GM18861 (cell line): Measurements from ENCODE around the gene MICB.
"Not testable (repeated sequence)": the region's sequence is repeated elsewhere in the genome, so short reads cannot be mapped to it uniquely, and the experiment has no call there.

Source experiments
- ATAC-seq: cut with Tn5 transposase; IDR thresholded peaks from one replicate; pipeline ENCODE4 v1.9.1; 2021; ENCODE audit not compliant: unreplicated experiment

MICB gene

GRCh38 chr6:31498748-31499147 is 803 bp downstream of the MICB start:
- ATAC-seq: no peak

DNA sequence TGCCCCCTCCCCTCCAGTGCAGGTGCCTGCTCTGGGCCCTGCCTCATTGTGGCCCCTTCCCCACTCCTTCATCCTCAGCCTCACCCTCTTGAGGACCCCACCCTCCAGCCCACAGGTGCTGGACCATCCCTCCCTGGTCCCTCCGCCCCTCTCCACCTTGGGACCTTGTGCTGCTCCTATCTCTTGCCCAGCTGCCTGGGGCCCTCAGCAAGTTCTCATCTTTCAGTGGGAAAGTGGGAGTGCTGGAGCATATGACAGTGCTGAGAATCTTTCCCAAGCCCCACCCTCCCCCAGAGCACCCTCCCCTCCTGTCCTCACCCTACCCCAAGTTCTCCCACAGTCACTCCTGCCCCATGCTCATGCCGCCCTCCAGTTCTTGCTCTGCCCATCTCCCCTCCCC is 1.7 kb downstream of the MICB start:
- ATAC-seq: not testable (repeated sequence)

DNA sequence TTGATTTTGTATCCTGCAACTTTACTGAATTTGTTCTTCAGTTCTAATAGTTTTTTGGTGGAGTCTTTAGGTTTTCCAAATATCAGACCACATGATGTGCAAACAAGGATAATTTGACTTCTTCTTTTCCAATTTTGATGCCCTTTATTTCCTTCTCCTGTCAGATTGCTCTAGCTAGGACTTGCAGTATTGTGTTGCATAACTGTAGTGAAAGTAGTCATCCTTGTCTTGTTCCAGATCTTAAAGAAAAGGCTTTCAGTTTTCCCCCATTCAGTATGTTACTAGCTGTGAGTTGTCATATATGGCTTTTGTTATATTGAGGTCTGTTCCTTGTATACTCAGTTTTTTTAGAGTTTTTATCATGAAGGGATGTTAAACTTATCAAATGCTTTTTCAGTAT is 4.6 kb downstream of the MICB start:
- ATAC-seq: no peak

DNA sequence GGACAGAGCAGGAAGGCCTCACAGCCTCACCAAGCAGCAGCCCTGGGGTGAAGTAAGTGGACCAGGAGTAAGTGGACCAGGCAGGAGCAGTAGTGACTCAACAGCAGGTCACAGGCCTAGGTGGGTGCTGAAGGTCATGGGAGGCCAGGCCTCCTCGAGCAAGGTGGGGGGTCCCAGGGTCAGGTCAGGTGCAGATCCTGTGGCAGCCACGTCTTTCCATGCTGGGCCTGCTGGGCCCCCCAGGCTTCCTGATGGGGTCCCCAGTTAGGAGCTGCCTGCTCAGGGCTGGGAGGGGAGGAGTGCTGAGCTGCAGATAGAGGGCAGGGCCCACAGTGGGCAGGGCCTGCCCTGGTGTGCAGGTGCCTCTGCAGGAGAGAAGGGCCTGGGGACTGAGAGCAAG is 11.1 kb downstream of the MICB start:
- ATAC-seq: not testable (repeated sequence)

DNA sequence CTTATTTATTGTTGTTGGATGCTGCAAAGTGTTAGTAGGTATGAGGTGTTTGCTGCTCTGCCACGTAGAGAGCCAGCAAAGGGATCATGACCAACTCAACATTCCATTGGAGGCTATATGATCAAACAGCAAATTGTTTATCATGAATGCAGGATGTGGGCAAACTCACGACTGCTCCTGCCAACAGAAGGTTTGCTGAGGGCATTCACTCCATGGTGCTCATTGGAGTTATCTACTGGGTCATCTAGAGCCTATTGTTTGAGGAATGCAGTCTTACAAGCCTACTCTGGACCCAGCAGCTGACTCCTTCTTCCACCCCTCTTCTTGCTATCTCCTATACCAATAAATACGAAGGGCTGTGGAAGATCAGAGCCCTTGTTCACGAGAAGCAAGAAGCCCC is 12.1 kb downstream of the MICB start:
- ATAC-seq: no peak

DNA sequence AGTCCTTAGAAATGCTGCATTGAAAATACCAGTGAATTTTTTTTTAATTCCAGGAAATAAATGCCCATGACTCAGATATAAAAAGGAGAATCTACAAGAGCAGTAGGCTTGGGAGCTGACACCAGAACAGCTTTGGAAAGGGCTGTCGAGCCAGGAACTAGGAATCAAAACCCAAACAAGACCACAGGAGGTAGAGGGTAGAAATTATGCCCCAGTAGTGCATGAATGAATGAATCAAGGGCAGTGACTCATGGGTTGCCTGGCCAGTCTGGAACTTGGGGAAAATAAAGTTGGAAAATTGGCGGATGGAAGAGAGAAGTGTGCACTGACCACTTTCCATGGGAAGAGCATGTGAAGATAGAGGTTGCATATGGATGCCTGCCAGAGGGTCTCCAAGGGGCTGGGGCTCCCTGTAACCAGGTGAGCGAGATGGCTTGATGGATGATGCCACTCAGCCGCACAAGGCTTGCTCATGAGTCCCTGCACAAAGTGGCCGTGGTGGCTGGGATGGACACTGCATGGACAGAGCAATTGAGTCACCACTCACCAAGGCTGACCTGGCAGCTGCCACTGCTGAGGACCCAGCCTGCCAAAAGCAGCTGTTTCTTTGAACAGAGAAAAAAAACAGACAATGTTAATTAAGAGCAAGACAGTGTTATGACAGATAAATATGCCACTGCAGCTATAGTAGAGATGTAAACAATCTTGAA is 15.7 kb downstream of the MICB start:
- no peak for ATAC-seq

DNA sequence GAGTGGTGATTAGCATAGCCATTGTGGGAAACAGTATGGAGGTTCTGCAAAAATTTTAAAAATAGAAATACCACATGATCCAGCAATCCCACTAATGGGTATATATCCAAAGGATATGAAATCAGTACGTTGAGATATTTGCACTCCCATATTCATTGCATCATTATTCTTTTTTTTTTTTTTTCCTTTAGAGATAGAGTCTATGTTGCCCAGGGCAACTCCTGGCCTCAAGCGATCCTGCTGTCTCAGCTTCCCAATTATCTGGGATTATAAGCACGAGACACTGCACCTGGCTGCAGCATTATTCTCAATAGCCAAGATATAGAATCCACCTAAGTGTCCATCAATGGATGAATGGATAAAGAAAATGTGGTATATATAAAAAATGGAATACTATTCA is 23.9 kb downstream of the MICB start:
- no peak for ATAC-seq

- ATAC-seq: no peak
Observed at GRCh38 chr6:31525553-31525931, 27.6 kb downstream of the MICB start.

DNA sequence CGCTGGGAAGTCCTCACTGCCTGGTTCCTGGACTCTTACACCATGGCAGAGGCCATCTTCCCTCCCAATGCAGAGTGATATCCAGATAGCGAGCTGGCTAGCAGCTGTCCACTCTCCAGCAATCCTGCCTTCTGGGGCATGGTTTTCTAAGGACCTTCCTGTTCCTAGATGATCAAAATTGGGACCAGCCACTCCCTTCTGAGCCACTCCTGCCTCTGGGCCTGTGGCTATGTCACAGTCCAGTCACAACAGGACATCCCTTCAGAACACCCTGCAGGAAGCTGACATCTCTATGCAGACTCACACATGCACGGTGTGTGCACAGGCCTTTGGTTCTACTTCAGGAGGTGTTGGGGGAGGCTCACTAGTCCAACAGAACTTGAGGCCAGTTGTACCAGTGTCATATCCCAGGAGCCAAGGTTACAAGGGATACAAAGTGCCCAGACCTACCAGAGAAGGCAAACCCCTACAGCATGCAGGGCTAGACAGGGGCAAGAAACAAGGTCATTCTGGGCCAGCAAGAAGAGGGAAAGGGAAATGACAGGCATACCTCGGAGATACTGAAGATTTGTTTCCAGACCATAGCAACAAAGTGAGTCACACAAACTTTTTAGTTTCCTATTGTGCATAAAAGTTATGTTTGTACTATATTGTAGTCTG is 28.1 kb downstream of the MICB start:
- ATAC-seq: no peak

GRCh38 chr6:31528307-31528777 is 30.4 kb downstream of the MICB start:
- ATAC-seq: no peak

DNA sequence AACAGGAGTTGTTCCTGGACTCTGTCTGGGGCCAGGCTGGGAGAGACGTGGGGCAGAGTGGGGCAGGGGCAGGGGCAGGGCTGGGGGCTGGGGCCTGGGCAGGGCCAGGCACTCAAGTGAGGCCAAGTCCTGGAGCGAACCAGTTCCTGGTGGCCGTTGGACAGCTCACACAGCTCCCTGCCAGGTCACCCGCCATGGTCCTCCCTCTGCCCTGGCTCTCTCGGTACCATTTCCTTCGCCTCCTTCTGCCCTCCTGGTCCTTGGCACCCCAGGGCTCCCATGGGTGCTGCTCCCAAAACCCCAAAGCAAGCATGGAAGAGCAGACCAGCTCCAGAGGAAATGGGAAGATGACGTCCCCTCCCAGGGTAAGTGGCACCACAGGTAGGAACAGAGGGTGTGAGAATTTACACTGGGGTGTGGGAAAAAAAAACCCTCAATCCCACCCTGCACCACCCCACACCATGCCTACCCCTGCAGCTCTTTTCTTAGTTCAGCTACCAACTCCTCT is 30.9 kb downstream of the MICB start, which contains the start of gene MCCD1:
MCCD1 (plus strand) TSS at position 142 of the 508 bp plus-strand sequence; CDS start at position 195, 53 bp downstream.
- no peak for ATAC-seq

DNA sequence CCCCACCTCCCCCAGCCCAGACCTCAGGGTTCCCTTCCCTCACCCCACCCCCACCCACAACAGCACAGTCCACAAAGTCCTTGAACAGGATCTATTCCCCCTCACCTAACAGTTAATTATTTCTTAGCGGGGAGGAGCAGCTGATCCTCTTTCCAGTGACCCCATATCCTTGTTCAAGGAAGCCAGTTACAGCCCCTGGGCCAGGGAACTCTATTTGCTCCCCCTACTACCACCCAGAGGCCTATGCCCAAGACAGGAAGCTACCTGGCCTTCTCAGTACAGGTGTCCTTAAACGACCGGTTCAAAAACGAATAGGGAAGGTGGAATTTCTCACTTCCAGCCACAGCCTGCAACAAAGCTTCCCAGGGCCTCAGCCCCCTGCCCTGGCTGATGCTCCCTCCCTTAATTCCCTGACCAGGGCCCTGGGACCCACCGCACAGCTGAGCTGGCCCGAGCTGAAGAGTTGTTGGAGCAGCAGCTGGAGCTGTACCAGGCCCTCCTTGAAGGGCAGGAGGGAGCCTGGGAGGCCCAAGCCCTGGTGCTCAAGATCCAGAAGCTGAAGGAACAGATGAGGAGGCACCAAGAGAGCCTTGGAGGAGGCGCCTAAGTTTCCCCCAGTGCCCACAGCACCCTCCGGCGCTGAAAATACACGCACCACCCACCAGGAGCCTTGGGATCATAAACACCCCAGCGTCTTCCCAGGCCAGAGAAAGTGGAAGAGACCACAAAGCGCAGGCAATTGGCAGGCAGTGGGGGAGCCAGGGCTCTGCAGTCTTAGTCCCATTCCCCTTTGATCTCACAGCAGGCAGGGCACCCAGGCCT is 31.6 kb downstream of the MICB start:
- no peak for ATAC-seq

DNA sequence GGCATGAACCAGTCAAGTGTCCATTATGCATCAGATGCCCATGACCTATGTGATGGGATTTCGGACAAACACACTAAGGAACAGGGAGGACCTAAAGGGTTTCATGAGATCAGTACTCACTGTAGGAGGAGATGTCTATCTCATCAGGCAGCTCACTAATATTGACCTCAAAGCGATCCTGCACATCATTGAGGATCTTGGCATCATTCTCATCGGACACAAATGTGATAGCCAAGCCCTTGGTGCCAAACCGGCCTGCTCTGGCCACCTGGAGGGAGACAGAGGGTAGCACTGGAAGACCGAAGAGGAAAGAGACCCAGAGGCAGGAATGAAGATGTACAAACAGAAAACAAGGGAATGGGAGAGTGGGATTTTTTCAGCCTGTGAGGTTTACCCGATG is 32.7 kb downstream of the MICB start:
- ATAC-seq: no peak

DNA sequence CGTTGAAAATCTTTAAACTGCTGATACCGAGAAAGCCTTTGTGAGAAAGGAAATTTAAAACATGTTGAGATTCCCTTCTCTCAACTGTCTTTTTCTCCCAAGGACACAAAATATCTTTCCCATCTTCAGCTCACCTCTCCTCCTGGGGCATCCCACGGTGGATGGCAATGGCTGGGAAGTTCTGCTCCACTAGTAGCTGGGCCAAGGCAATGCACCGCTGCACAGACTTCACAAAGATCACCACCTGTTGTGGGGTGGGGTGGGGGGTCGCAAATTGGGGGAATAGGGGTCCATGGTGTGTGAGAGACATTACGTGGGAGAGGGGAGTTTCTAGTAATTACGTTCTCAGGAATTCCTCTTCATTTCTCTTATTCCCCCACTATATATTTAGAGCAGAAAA is 33.2 kb downstream of the MICB start:
- ATAC-seq: no peak

GRCh38 chr6:31531771-31532643 is 34.1 kb downstream of the MICB start:
- ATAC-seq: no peak

GRCh38 chr6:31532644-31533454 is 34.9 kb downstream of the MICB start:
- ATAC-seq: no peak

DNA sequence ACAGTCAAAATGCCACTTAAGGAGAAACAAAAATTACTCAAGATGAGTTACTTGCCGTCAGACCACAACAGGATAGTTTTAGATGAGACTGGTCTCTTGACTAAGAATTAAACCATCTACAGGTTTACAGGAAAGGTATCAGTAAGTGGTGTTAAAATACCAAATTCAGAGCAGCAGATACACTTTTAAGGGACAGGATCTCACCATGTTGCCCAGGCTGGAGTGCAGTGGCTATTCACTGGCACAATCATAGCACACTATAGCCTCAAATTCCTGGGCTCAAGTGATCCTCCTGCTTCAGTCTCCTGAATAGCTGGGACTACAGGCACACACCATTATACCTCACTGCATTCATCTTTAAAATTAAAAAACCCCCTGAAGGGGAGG is 35.5 kb downstream of the MICB start:
- ATAC-seq: no peak

- no peak for ATAC-seq
Observed at GRCh38 chr6:31534011-31534410, 36.1 kb downstream of the MICB start.

DNA sequence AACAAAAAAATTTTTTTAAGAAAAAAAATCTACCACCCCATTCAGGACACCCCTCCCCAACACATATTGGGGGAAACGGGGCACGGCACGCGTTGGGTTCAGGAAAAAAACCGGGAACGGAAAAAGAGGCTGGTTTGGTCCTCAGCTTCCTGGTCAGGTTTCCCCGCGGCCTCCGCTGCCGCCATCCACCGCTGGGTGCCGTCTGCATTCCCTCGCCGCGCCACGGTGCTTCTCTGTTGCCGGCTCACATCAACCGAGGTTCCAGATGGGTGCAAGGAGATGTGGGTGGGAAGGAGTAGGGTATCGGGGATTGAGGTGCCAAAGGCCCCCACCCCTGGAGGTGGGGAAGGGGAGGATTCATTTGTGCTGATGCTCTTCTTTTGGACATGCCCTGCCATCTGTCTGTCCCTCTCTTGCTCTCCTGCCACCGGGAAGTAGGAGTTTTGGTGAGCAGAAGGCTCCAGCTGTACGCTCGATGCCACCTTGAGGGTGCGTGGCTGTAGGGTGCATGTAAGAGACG is 36.6 kb downstream of the MICB start:
- ATAC-seq: no peak
